Activated CD8-positive, alpha-beta memory T cell treated with anti-CD3 and anti-CD28 coated beads for 36 hours (primary cell): Measurements from ENCODE around the gene FOXP4. TPM values are rescaled to one million over a fixed set of nuclear protein-coding genes. Genes with fewer than 3 reads are reported as not detected.

Source experiments
- CTCF ChIA-PET: fragments of 350-600 bp; sonication (Branson Sonifier 250); formaldehyde crosslinking; loops from one replicate; lab custom pipeline; 2021; ENCODE audit warnings: antibody characterized with exemption; lab: Charles Lee
- POLR2A ChIA-PET: fragments of 350-600 bp; sonication (Branson Sonifier 250); formaldehyde crosslinking; loops from one replicate; lab custom pipeline; 2021; ENCODE audit warnings: antibody characterized with exemption; lab: Charles Lee
- total RNA-seq, 2 experiments: library from RNA; stranded (reverse); gene quantifications; one replicate each; pipeline ENCODE4 v1.2.3, GENCODE V29; 2021

FOXP4 gene
- total RNA-seq, 2 experiments from 2014 or later, result 21.0 to 23.6 TPM

- POLR2A ChIA-PET, result no interaction called here
Measured at GRCh38 chr6:41573276-41573675, 27.1 kb downstream of the FOXP4 start.

GRCh38 chr6:41573985-41574384 is 27.8 kb downstream of the FOXP4 start:
- POLR2A ChIA-PET, result no interaction called here
- CTCF ChIA-PET, result no interaction called here

More at GRCh38 chr6:41573276-41573675, 27.1 kb downstream of the FOXP4 start:
- CTCF ChIA-PET, result no interaction called here

- ChIA-PET CTCF (no interaction called here), POLR2A (no interaction called here)
Measured at GRCh38 chr6:41575598-41575997, 29.4 kb downstream of the FOXP4 start.

GRCh38 chr6:41576667-41577066 is 30.5 kb downstream of the FOXP4 start:
- CTCF ChIA-PET, result interaction anchor here (1.1 kb wide), 1 partner anchor 154 kb away, joined by 3 read pairs; no protein-coding TSS in a partner anchor
- POLR2A ChIA-PET, result no interaction called here

- CTCF ChIA-PET, result interaction anchor here (0.6 to 1.1 kb wide), 2 partner anchors 108 to 155 kb away, joined by 3 read pairs; no protein-coding TSS in a partner anchor
- POLR2A ChIA-PET, result no interaction called here
Measured at GRCh38 chr6:41577356-41578216, 31.4 kb downstream of the FOXP4 start.

- ChIA-PET POLR2A (no interaction called here), CTCF (no interaction called here)
Measured at GRCh38 chr6:41578217-41579087, 32.3 kb downstream of the FOXP4 start.

- CTCF ChIA-PET, result no interaction called here
- POLR2A ChIA-PET, result no interaction called here
Measured at GRCh38 chr6:41579088-41579610, 33.0 kb downstream of the FOXP4 start.

- ChIA-PET POLR2A (no interaction called here), CTCF (no interaction called here)
Measured at GRCh38 chr6:41580690-41581089, 34.5 kb downstream of the FOXP4 start.

- POLR2A ChIA-PET, result no interaction called here
- CTCF ChIA-PET, result no interaction called here
Measured at GRCh38 chr6:41581381-41581991, 35.3 kb downstream of the FOXP4 start.

- POLR2A ChIA-PET, result no interaction called here
- CTCF ChIA-PET, result no interaction called here
Measured at GRCh38 chr6:41582540-41582939, 36.4 kb downstream of the FOXP4 start.

GRCh38 chr6:41583565-41583964 is 37.4 kb downstream of the FOXP4 start:
- CTCF ChIA-PET, result interaction anchor here (0.5 kb wide), 1 partner anchor 902 kb away, joined by 3 read pairs; no protein-coding TSS in a partner anchor
- POLR2A ChIA-PET, result no interaction called here

- ChIA-PET POLR2A (no interaction called here), CTCF (interaction anchor here (1.2 kb wide), 1 partner anchor 216 kb away, joined by 3 read pairs; no protein-coding TSS in a partner anchor)
Measured at GRCh38 chr6:41584205-41584604, 38.0 kb downstream of the FOXP4 start.

GRCh38 chr6:41584668-41585205 is 38.6 kb downstream of the FOXP4 start:
- CTCF ChIA-PET, result interaction anchor here (1.2 kb wide), 1 partner anchor 216 kb away, joined by 3 read pairs; no protein-coding TSS in a partner anchor
- POLR2A ChIA-PET, result no interaction called here

GRCh38 chr6:41585605-41586004 is 39.4 kb downstream of the FOXP4 start:
- CTCF ChIA-PET, result interaction anchor here (1.2 kb wide), 1 partner anchor 217 kb away, joined by 3 read pairs; no protein-coding TSS in a partner anchor
- POLR2A ChIA-PET, result no interaction called here

- CTCF ChIA-PET, result no interaction called here
- POLR2A ChIA-PET, result no interaction called here
Measured at GRCh38 chr6:41586252-41587007, 40.2 kb downstream of the FOXP4 start.

GRCh38 chr6:41587131-41587879 is 41.1 kb downstream of the FOXP4 start:
- POLR2A ChIA-PET, result no interaction called here

GRCh38 chr6:41588111-41588510 is 41.9 kb downstream of the FOXP4 start:
- CTCF ChIA-PET, result no interaction called here
- POLR2A ChIA-PET, result no interaction called here

More at GRCh38 chr6:41587131-41587879, 41.1 kb downstream of the FOXP4 start:
- CTCF ChIA-PET, result no interaction called here
